HG03064 (cell line): Measurements from ENCODE around the gene EEF1G.

Experiments used
- ATAC-seq: cut with Tn5 transposase; IDR thresholded peaks from one replicate; pipeline ENCODE4 v1.9.1; 2021; ENCODE audit warnings: low read depth; ENCODE audit not compliant: unreplicated experiment

EEF1G gene

DNA sequence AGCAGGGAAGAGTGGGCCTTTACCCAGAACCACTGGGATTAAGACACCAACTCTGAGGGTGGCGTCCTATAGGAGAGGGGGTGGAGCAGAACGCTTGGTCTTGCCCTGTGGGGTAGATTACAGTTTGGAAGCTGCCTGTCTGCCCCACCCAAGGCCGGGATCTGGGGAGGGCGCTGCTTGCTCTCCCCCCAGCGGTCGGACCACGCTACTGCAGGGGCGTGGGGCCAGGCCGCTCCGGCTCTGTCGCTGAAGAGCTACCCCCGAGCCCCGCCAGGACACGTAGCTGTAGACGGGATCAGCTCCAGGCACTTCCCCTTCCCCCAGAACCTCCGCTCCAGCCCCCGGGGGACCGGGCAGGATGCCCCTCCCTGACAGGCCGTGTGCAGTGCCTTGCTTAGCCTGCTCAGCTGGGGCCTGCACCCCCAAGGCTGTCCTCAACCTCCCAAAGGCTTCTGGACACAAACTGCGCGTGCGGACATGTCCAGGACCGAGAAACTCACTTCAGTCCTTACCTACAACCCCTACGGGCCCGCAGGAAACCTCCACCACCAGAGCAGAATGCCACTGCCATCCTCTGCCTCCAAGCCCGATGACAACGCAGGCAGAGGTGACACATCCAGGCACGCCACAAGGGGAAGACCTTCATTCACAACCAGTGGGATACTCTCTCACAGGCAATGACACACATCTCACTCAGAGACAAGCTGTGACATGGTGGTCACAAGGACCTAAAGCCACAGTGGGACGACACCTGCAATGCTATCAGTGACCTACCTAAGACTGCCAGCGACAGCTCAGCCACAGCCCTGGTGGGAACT, 30.7 kb downstream of the EEF1G start:
- ATAC-seq: no peak

DNA sequence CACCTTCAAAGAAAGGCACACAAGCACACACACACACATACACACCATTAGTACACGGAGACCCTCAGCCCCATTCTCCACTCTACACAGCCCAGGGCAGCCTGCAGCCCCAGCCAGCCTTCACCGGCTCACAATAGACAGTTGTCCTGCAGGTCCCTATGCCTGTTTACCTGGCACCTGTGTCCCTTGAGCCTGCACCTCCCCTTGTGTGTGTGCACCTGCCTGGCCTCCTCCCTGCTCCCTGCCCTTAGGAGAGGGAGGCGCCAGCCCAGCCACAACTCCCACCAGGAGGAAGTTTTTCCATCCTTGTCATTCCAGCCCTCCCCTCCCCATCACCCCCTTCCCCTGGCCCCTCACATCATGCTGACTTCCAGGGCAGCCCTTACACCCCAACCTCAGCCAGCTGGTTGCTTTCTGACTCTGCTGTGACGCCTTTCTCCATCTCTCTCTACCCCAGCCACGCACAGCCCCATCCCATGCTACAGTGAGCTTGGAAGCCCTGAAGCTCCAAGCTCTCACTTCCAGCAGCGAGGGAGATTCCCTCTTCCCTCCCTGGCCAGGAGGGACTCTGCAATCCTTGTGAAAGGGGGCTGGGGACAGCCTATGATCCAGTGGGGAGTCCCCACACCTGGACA, 31.5 kb downstream of the EEF1G start:
- ATAC-seq: no peak

DNA sequence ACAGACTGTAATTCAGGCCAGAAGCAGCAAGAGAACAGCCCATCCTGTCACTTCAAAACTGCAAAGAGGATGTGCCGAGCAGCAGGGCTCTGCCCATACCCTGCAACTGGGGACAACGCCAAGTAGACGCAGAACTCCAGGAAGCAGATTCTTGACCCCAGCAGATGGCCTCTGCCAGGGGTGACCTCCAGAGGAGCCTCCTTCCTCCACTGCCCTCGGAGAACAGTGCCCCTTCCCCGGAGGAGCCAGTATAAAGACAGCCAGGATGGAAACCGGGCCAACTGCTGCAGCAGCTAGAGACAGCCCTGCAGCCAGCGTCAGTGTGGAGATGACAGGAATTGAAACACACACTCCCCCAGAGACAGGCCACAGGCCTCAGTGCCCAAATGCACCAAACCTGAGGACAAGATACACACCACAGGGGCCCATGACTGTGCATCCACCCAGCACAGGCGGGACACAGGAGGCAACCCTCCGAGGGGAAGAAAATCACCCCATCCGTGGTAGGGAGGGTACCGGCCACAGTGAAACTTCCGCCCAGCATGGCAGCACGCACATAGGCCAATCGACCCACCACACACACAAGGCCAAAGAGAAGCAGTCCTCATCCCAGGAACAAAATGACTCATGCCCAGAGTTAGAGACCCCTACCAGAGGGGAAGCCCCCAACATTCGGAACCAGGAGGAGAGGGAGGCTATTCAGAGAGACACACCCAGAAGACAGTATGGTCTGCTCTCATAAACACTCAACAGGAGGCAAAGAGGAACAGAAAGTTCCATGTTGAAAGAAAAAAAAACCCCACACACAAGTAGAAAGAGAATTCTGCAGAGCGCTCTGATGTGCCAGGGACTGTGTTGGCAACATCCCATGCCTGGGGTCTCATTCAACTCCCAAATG, 32.6 kb downstream of the EEF1G start:
- peak; percentile 44 for ATAC-seq

DNA sequence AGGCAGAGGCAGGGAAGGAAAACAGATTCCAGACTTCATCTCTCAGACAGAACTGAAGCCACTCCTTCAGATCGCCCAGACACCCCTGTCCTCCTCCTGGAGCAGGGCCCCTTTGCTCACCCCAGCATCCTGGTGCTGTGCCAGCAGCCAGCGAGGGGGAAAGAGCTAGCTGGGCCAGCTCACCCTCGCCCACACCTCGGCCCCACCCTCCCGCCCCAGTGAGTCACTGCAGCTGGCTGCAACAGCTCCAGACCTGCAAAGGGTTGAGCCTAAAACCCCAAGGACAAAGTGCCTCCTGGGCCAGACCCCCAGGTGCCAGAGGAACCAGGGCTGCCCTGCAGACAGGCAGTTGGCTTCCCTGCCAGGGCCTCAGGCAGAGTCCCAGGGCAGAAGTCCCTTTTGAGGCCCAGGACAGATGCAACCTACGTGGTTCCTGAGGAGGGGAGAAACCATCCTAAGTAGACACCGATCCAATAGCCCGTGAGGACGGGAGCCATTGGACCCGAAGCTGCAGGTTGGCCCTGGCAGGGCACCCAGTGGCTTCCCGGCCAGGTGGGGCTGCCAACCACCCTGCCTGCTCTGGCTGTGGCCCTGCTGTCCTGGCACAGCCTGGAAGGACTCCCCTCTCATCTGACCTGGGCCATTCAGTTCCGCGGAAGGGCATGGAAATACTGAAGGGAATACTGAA, 34.3 kb downstream of the EEF1G start:
- no peak for ATAC-seq

DNA sequence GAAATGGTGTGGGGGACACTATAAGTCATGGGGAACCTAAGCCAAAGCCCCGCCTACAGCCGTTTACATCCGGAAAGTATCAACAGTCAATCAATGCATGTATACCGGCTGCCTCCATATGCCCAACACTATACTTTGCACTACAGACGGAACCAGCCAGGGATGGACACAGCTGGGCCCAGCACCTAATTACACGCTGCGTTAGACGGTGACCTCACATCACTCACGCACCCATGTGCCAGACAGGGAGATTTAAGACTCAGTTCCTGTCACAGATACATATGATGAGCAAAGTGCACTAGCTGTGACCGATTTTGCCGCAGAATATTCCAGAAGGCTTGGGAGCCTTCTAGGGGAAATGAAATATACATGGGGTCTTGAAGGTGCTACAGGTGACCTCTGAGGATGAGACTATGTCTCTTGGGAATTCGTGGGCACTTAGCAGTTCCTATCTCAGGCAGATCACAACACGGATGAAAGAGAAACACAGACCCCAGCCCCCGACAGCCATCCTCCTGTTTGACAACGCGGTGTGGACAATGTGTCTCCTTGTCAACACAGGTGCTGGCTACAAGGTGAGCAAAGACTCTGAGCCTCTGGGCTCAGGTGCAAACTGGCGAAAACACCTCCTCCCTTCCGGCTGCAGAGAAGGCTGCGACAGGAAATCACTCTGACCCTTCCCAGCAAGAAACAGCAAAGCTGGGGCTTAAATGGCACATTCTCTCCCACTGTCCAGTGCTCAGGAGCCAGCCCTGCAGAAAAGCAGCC, 35.0 kb downstream of the EEF1G start:
- no peak for ATAC-seq

DNA sequence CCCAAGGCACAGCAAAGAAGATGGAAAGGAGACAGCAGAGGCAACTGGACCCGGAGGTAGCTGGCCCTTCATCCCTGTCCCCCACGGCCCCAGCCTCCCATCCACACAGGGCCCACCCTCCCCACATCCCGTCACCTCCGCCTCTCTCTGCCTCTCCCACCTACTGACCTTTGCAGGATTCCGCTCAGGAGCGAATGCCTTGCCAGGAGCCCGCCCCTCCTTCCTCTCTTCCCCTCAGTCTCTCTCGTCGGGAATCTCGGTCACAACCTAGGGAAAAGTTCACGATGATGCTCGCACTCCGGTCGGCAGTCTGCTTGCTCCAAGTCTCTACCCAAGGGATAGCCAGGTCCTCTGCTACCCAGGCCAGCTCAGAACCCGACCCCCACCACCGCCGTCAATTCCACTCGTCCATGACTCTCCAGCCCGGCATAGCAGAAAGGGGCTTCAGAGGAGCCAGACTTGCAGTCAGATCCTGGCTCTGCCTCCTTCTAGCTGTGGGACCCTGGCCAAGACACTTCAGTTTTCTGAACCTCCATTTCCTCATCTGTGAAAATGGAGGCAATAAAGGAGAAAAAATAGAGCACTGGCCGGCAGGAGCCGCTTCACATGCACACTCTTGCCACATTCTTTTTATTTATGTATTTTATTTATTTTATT, 37.3 kb downstream of the EEF1G start:
- no peak for ATAC-seq

DNA sequence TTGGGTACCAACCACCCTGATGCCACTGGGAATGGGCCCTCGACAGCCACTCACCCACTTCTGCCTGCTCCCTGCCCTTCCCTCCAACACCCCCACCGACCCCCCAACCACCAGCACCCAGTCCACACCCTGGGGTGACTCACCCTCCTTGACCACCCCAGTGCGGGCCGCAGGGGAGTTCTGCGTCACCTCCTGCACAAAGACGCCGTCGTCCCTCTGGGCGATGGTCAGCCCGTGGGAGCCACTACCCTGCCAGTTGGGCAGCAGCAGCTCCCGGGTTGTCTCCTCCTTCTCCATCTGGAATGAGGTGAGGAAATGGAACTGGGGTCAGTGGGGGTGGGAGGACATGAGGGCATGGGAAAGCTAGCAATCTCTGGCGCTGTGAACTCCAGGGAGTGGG, 37.9 kb downstream of the EEF1G start:
- no peak for ATAC-seq

DNA sequence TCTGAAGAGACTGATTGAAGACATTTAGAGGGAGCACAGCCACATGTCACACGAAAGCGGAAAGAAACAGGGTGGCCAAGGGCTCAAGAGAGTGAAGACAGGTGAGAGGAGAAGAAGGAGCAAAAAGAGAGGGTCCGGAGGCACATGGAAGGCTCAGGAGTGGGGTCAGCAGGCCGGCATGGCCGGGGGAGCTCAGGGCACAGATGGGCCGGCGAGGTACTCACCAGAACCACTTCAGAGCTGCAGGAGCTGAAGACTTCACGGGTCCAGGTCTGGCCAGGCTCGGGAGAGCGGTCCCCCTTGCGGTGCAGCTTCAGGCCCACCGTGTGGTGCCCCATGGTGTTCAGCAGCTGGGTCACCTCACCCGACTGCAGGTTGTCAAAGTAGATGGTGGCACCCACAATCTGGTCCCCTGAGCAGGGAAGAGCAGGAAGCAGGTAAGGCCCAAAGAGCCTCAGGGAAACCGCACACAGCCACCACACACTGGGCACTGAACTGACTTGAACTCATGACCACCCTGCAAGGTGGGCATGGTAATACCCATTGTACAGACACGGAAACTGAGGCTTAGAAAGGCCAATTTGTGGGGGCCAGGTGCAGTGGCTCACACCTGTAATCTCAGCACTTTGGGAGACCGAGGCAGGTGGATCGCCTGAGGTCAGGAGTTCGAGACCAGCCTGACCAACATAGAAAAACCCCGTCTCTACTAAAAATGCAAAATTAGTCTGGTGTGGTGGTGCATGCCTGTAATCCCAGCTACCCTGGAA, 38.7 kb downstream of the EEF1G start:
- no peak for ATAC-seq

DNA sequence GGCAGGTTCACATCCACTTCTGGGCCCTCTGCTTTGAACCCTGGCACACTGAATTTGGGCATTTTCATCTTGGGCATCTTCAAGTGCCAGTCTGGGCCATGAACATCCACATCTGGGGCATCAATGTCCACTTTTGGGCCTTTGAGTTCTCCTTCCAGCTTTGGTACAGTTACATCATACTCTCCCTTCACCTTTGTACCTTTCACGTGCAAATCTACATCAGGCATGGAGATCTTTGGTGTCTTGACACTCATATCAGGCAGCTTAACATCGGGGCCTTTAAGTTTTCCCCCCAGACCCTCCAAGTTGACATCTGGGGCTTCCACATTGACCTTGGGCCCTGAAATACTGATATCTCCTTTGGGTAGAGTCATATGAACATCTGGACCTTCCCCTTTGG, 41.6 kb downstream of the EEF1G start:
- no peak for ATAC-seq

DNA sequence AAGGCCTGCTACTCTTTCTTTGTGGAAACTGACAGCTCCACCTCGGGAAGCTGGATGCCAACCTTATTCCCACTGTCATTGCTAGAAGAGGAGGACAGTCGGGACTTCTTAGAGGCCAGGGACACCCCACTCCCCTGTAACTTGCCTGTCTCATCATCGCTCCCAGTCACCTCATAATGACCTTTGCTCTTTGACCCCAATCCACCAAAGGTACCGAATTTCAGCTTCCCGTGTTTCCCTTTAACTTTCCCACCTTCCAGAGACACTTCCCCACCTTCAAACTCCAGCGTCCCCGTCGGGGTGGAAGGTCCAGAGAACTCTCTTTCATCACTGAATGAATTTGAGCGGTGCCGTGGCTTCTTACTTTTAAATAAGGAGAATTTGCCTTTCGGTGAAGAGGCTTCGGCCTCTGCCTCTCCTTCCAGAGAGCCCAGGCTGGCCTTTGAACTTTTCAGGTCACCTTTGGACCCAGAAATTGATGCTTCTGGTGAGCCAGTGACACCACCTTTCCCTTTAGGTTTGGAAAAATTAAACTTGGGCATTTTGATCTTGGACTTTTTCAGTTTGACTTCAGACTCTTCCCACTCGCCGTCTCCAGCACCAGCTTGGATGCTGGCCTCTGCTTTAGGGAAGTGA, 56.8 kb downstream of the EEF1G start:
- no peak for ATAC-seq

DNA sequence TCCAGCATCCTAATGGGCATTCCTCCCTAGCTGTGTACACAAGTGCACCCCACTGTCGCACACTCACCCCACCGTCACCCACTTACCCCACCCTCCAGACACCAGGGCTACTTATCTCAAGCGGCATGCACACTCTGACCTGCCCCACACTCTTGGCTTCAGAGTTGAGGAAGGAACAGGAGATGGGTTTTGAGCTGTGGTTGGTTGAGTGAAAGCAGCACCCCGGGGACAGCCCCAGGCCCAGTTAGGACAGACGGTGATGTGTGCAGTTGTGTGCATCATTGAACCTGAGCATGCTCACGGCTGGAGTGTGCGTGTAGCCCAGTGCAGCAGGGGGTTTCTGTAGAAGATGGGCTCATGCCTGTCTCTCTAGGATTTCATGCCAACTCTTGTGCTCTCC, 59.5 kb downstream of the EEF1G start:
- ATAC-seq: no peak

DNA sequence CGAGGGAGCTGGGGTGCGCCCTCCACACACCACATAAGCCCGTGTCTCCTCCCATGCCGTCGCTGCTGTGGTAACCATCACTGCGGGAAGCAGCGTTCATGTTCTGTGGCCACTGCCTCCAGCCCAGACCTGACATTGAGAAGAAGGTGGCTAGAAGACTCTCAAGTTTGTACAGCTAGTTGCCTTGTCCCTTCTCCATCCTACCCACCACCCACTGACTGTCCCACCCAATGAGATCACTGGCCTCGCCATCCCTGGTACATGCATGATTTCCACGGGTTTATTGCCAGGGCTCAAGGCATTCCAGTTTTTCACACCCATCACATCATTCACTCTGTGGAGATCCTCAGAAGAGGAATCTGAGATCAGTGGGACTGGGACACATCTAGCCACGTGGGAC, 60.1 kb downstream of the EEF1G start:
- ATAC-seq: no peak

DNA sequence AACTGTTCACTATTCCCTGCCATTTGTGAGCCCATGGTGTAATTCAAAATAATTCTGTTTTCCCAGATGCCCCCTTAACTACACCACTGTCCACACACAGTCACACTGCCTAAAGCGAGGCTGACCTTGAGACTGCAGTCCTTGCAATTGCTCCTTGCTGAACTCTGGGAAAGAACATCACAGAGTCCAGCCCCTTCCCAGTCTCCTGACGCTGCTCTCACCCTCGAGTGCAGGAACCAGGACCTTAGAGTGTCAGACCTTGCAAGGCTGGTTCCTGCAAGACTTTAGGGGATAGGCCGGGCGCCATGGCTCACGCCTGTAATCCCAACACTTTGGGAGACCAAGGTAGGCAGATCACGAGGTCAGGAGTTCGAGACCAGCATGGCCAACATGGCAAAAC, 60.7 kb downstream of the EEF1G start:
- ATAC-seq: no peak
